ENCODE data around the gene DPP3. TPM values are rescaled to one million over a fixed set of nuclear protein-coding genes. Genes with fewer than 3 reads are reported as not detected.

DPP3 gene
- polyA plus RNA-seq, 2 of the 4 experiments (the other 2 are of a cell fraction) = 52.2 to 70.5 TPM

GRCh38 chr11:66492161-66492865, 12.1 kb downstream of the DPP3 start:
- no peak for ATAC-seq
- 92% methylated on average over 7 of the region's 10 CpGs for WGBS (ENCODE audit: missing lambda C conversion rate)
- CTCF ChIA-PET = interaction anchor here (0.7 to 6.2 kb wide), 16 partner anchors 8 to 328 kb away, joined by 3 to 27 read pairs (median 4); partner anchors contain the start of genes DPP3 and MRPL11
- no peak for DNase-seq (ENCODE audit: low read depth in 1 of 2, low spot score in 1 of 2)
- no peak overlapping the region for H3K27ac ChIP-seq
- TF ChIP-seq RFX5 (IDR thresholded peaks at IDR 0.05) (no peak), HMGXB4 (CRISPR knock-in tag; IDR thresholded peaks at IDR 0.05; ENCODE audit: borderline replicate concordance) (no peak), POLR2AphosphoS2 (conservative IDR thresholded peaks at IDR 0.05; ENCODE audit: low read length) (no peak), TFCP2L1 (CRISPR knock-in tag; IDR thresholded peaks at IDR 0.05) (no peak), E2F6 (IDR thresholded peaks at IDR 0.05; ENCODE audit: borderline replicate concordance, low read depth) (no peak), EHF (CRISPR knock-in tag; IDR thresholded peaks at IDR 0.05) (no peak), KDM1A (IDR thresholded peaks at IDR 0.05; ENCODE audit: low read depth) (no peak), MAZ (IDR thresholded peaks at IDR 0.05; ENCODE audit: borderline replicate concordance, low read depth, low read length) (no peak), BHLHE40 (IDR thresholded peaks at IDR 0.05; ENCODE audit: low read depth, low read length) (no peak), HOXB5 (CRISPR knock-in tag; IDR thresholded peaks at IDR 0.05) (no peak), MAX (IDR thresholded peaks at IDR 0.05) (no peak), CTCF (IDR thresholded peaks at IDR 0.05) (no peak), ESRRA (IDR thresholded peaks at IDR 0.05; ENCODE audit: borderline replicate concordance, low read length) (no peak), RAD21 (conservative IDR thresholded peaks at IDR 0.05 in 1 of 2, IDR thresholded peaks at IDR 0.05 in 1 of 2) (no peak)
- FAIRE-seq = no peak
- no peaks in the 10 kb centered on the region for H3K4me1 ChIP-seq
- H3K4me3 ChIP-seq = no peak overlapping the region
- no peaks in the 10 kb centered on the region for H3K9me3 ChIP-seq
- POLR2A ChIA-PET = interaction anchor here (1.6 to 2.3 kb wide), 2 partner anchors 12 kb away, joined by 4 to 12 read pairs; partner anchors contain the start of gene DPP3
- no peak overlapping the region for H3K4me2 ChIP-seq

- 92% methylated on average over 10 of the region's 10 CpGs for WGBS (ENCODE audit: missing lambda C conversion rate)
- ATAC-seq = no peak
- H3K4me1 ChIP-seq = no peaks in the 10 kb centered on the region
- no peaks in the 10 kb centered on the region for H3K9me3 ChIP-seq
- H3K4me2 ChIP-seq = no peak overlapping the region
- H3K4me3 ChIP-seq = no peak overlapping the region
- no peak for FAIRE-seq
- ChIA-PET CTCF (interaction anchor here (0.8 to 6.2 kb wide), 9 partner anchors 9 to 327 kb away, joined by 3 to 27 read pairs (median 5); partner anchors contain the start of gene DPP3), POLR2A (interaction anchor here (1.6 kb wide), 1 partner anchor 13 kb away, joined by 4 read pairs; the partner anchor contains the start of gene DPP3)
- no peak for DNase-seq (ENCODE audit: low read depth in 1 of 2, low spot score in 1 of 2)
- H3K27ac ChIP-seq = no peak overlapping the region
- TF ChIP-seq MAFK (IDR thresholded peaks at IDR 0.05; ENCODE audit: partially characterized antibody) (no peak), HEYL (CRISPR knock-in tag; IDR thresholded peaks at IDR 0.05) (no peak), PHF8 (IDR thresholded peaks at IDR 0.05; ENCODE audit: borderline replicate concordance, low read depth) (no peak), RCOR1 (IDR thresholded peaks at IDR 0.05; ENCODE audit: low read depth, low read length) (no peak), JUN (IDR thresholded peaks at IDR 0.05) (no peak), TFCP2L1 (CRISPR knock-in tag; IDR thresholded peaks at IDR 0.05) (no peak), CTCF (IDR thresholded peaks at IDR 0.05) (no peak), NPAS2 (CRISPR knock-in tag; IDR thresholded peaks at IDR 0.05; ENCODE audit: borderline replicate concordance) (no peak), ZC3H11A (IDR thresholded peaks at IDR 0.05) (no peak), POLR2AphosphoS2 (conservative IDR thresholded peaks at IDR 0.05; ENCODE audit: low read length) (no peak), RFX5 (IDR thresholded peaks at IDR 0.05) (no peak), EHMT2 (IDR thresholded peaks at IDR 0.05; ENCODE audit: low read depth) (no peak), NFE2L2 (conservative IDR thresholded peaks at IDR 0.05; ENCODE audit: low read length) (no peak), RARB (CRISPR knock-in tag; IDR thresholded peaks at IDR 0.05) (no peak), KDM5A (IDR thresholded peaks at IDR 0.05) (no peak), HMGXB4 (CRISPR knock-in tag; IDR thresholded peaks at IDR 0.05; ENCODE audit: borderline replicate concordance) (no peak), E2F6 (IDR thresholded peaks at IDR 0.05; ENCODE audit: borderline replicate concordance, low read depth) (no peak)
These were observed 12.9 kb downstream of the DPP3 start for GRCh38 chr11:66493130-66493529.

Data from A549 (cell line).